Mesendoderm (in vitro differentiated cells): ENCODE results near the gene FLT4.

Source experiments
- DNase-seq: peaks from one replicate; pipeline ENCODE4 v3.0.0; 2013
- H2AK5ac ChIP-seq: 2 replicates; pipeline ENCODE4 v1.6.1; 2013; ENCODE audit warnings: low read length, inconsistent platforms
- H2BK120ac ChIP-seq: 2 replicates; pipeline ENCODE4 v1.6.1; 2013; ENCODE audit warnings: low read depth, mild to moderate bottlenecking, low read length, moderate library complexity, mixed read lengths
- H2BK15ac ChIP-seq: replicated peaks from 2 replicates; pipeline ENCODE4 v1.6.1; 2013; ENCODE audit warnings: low read depth, mild to moderate bottlenecking, moderate library complexity
- H2BK5ac ChIP-seq: 2 replicates; pipeline ENCODE4 v1.6.1; 2013; ENCODE audit warnings: low read length, inconsistent platforms
- H3K18ac ChIP-seq: 2 replicates; pipeline ENCODE4 v1.6.1; 2013; ENCODE audit warnings: mild to moderate bottlenecking, low read length, mixed read lengths
- H3K23ac ChIP-seq: one replicate; pipeline ENCODE4 v1.6.1; 2013; ENCODE audit warnings: low read length
- H3K27ac ChIP-seq: 2 replicates; pipeline ENCODE4 v1.5.1; 2013; ENCODE audit warnings: low read depth, mild to moderate bottlenecking, inconsistent platforms, low read length, moderate library complexity
- H3K27me3 ChIP-seq: 2 replicates; pipeline ENCODE4 v1.6.1; 2013; ENCODE audit warnings: low read length, control low read depth, mild to moderate bottlenecking, inconsistent platforms; ENCODE audit not compliant: insufficient read depth, poor library complexity
- H3K36me3 ChIP-seq: 2 replicates; pipeline ENCODE4 v1.6.1; 2013; ENCODE audit warnings: low read length, inconsistent platforms; ENCODE audit not compliant: control insufficient read depth, insufficient read depth
- H3K4ac ChIP-seq: one replicate; pipeline ENCODE4 v1.6.1; 2013; ENCODE audit warnings: low read depth, mild to moderate bottlenecking, low read length, moderate library complexity
- H3K4me1 ChIP-seq: 2 replicates; pipeline ENCODE4 v1.6.1; 2013; ENCODE audit warnings: low read depth, low read length, inconsistent platforms; ENCODE audit not compliant: control insufficient read depth
- H3K4me2 ChIP-seq: 2 replicates; pipeline ENCODE4 v1.6.1; 2013; ENCODE audit warnings: low read length
- H3K4me3 ChIP-seq: 2 replicates; pipeline ENCODE4 v1.5.1; 2013; ENCODE audit warnings: mild to moderate bottlenecking, low read length
- H3K56ac ChIP-seq: one replicate; pipeline ENCODE4 v1.6.1; 2013; ENCODE audit warnings: low read length
- H3K79me1 ChIP-seq: 2 replicates; pipeline ENCODE4 v1.6.1; 2013; ENCODE audit warnings: low read length, inconsistent platforms
- H3K79me2 ChIP-seq: 2 replicates; pipeline ENCODE4 v1.6.1; 2013; ENCODE audit warnings: mild to moderate bottlenecking, low read length; ENCODE audit not compliant: control insufficient read depth, insufficient read depth
- H3K9ac ChIP-seq: 2 replicates; pipeline ENCODE4 v1.6.1; 2013; ENCODE audit warnings: low read length, inconsistent platforms
- H4K5ac ChIP-seq: one replicate; pipeline ENCODE4 v1.6.1; 2013; ENCODE audit warnings: low read length
- H4K8ac ChIP-seq: one replicate; pipeline ENCODE4 v1.6.1; 2013; ENCODE audit warnings: low read depth, mild to moderate bottlenecking, control low read depth, low read length, moderate library complexity
- WGBS: extraction: QIAGEN DNeasy Blood & Tissue Kit; methylation state at CpG from one replicate; pipeline ENCODE4 v1.1.7; 2013; ENCODE audit warnings: low lambda C conversion rate, missing lambda C conversion rate; ENCODE audit not compliant: insufficient coverage; ENCODE audit errors: extremely low coverage; 5-methylcytosine and 5-hydroxymethylcytosine counted together

The FLT4 gene

DNA sequence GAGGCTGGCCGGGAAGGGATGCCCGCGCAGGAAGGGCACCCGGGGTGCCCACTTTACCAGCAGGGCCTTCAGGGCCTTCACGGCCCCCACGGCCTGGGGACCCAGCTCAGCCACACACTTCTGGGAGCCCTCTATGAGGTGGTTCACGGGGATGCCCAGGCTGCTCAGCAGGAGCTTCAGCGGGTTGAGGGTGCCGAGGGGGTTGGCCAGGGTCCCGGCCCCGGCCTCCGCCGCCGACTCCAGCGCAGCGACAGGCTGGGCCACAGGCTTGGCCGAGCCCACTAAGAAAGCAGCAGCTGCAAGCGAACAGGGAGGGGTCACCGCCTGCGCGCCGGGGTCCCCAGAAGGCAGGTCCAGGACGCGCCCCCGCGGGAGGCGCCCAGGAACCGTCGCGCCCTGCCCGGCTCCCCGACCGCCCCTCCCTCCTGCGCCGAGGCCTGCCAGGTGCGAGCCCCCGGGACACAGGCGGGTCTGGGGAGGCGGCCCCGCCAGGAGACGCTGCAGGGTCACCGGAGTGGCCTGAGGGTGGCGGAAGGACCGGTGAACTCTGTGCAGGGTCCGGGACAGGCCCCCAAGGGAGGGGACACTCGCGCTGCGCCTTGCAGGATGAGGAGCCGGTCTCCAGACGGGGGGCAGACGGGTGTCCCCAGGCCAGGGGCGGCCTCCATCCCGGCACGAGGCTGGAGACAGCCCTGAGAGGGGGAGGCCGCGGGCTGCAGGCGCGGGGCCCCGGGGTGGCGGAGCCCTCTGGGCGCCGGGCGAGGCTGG lies 58.7 kb downstream of the FLT4 start:
- no peak overlapping the region for H3K27ac ChIP-seq
- H3K56ac ChIP-seq: peak overlapping the region; percentile 60
- H3K23ac ChIP-seq: no peak overlapping the region
- no peaks in the 10 kb centered on the region for H3K4me1 ChIP-seq
- no CpG with 5 or more reads among the region's 63 CpGs for WGBS
- DNase-seq: no peak
- H3K4ac ChIP-seq: no peak overlapping the region
- H3K4me3 ChIP-seq: no peak overlapping the region
- no peak overlapping the region for H4K5ac ChIP-seq
- no peaks in the 10 kb centered on the region for H3K36me3 ChIP-seq
- H4K8ac ChIP-seq: no peak overlapping the region
- no peak overlapping the region for H2BK120ac ChIP-seq
- H3K18ac ChIP-seq: no peak overlapping the region
- no peaks in the 10 kb centered on the region for H3K79me2 ChIP-seq
- no peak overlapping the region for H2BK5ac ChIP-seq
- H2AK5ac ChIP-seq: no peak overlapping the region
- H3K4me2 ChIP-seq: peak overlapping the region; percentile 42
- H3K9ac ChIP-seq: peak overlapping the region; percentile 27
- H3K27me3 ChIP-seq: peaks cover 22% of the 10 kb centered on the region
- no peak overlapping the region for H2BK15ac ChIP-seq
- H3K79me1 ChIP-seq: no peaks in the 10 kb centered on the region

GRCh38 chr5:180589771-180590542 lies 59.4 kb downstream of the FLT4 start:
- H4K5ac ChIP-seq: no peak overlapping the region
- H3K79me1 ChIP-seq: no peaks in the 10 kb centered on the region
- H2BK120ac ChIP-seq: no peak overlapping the region
- H2AK5ac ChIP-seq: no peak overlapping the region
- H2BK5ac ChIP-seq: no peak overlapping the region
- no peak overlapping the region for H3K56ac ChIP-seq
- DNase-seq: no peak
- H3K27ac ChIP-seq: no peak overlapping the region
- H3K4me3 ChIP-seq: no peak overlapping the region
- H3K79me2 ChIP-seq: no peaks in the 10 kb centered on the region
- no CpG with 5 or more reads among the region's 44 CpGs for WGBS
- no peak overlapping the region for H3K4me2 ChIP-seq
- no peak overlapping the region for H3K18ac ChIP-seq
- no peak overlapping the region for H3K23ac ChIP-seq
- no peaks in the 10 kb centered on the region for H3K36me3 ChIP-seq
- no peaks in the 10 kb centered on the region for H3K4me1 ChIP-seq
- H3K27me3 ChIP-seq: peaks cover 22% of the 10 kb centered on the region
- H2BK15ac ChIP-seq: no peak overlapping the region
- no peak overlapping the region for H4K8ac ChIP-seq
- no peak overlapping the region for H3K9ac ChIP-seq
- no peak overlapping the region for H3K4ac ChIP-seq

GRCh38 chr5:180586870-180587269 lies 62.5 kb downstream of the FLT4 start:
- WGBS: no CpG with 5 or more reads among the region's 10 CpGs
- Histone ChIP-seq H4K5ac (no peak overlapping the region), H3K79me1 (no peaks in the 10 kb centered on the region), H3K27me3 (peaks cover 22% of the 10 kb centered on the region), H2BK5ac (no peak overlapping the region), H2AK5ac (no peak overlapping the region), H2BK120ac (no peak overlapping the region), H3K18ac (no peak overlapping the region), H3K79me2 (no peaks in the 10 kb centered on the region), H3K36me3 (no peaks in the 10 kb centered on the region), H3K4ac (no peak overlapping the region), H3K27ac (no peak overlapping the region), H3K4me2 (no peak overlapping the region), H3K9ac (no peak overlapping the region), H4K8ac (no peak overlapping the region), H3K4me3 (no peak overlapping the region), H3K4me1 (no peaks in the 10 kb centered on the region), H3K56ac (no peak overlapping the region), H3K23ac (no peak overlapping the region), H2BK15ac (no peak overlapping the region)
- no peak for DNase-seq

DNA sequence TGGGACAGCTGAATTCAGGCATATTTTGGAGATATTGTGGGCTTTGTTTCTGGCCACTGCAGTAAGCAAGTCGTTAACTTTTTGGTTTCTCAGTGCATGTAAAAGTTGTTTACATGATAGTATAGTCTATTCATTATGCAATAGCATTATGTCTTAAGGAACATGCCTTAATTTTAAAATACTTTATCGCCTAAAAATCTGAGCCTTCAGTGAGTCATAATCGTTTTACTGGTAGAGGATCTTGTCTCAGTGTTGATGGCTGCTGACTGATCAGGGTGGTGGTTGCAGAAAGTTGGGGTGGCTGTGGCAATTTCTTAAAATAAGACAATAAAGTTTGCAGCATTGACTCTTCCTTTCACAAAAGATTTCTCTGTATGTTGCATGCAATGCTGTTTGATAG lies 63.2 kb downstream of the FLT4 start:
- Histone ChIP-seq H3K27ac (no peak overlapping the region), H4K8ac (no peak overlapping the region), H3K36me3 (no peaks in the 10 kb centered on the region), H3K4ac (no peak overlapping the region), H2BK5ac (no peak overlapping the region), H3K18ac (no peak overlapping the region), H4K5ac (no peak overlapping the region), H2BK15ac (no peak overlapping the region), H3K79me1 (no peaks in the 10 kb centered on the region), H3K4me2 (no peak overlapping the region), H3K9ac (no peak overlapping the region), H3K79me2 (no peaks in the 10 kb centered on the region), H3K4me1 (no peaks in the 10 kb centered on the region), H3K56ac (no peak overlapping the region), H3K23ac (no peak overlapping the region), H2BK120ac (no peak overlapping the region), H3K4me3 (no peak overlapping the region), H2AK5ac (no peak overlapping the region), H3K27me3 (peaks cover 22% of the 10 kb centered on the region)
- no CpG with 5 or more reads among the region's 3 CpGs for WGBS
- DNase-seq: no peak

- Histone ChIP-seq H3K36me3 (no peaks in the 10 kb centered on the region), H4K5ac (no peak overlapping the region), H3K27ac (no peak overlapping the region), H2BK120ac (no peak overlapping the region), H3K4me3 (no peak overlapping the region), H3K23ac (no peak overlapping the region), H3K4me2 (no peak overlapping the region), H3K18ac (no peak overlapping the region), H2BK5ac (no peak overlapping the region), H3K9ac (no peak overlapping the region), H3K56ac (no peak overlapping the region), H3K4ac (no peak overlapping the region), H3K4me1 (no peaks in the 10 kb centered on the region), H3K79me1 (no peaks in the 10 kb centered on the region), H4K8ac (no peak overlapping the region), H2AK5ac (no peak overlapping the region), H3K27me3 (peaks cover 4% of the 10 kb centered on the region), H3K79me2 (no peaks in the 10 kb centered on the region), H2BK15ac (no peak overlapping the region)
- WGBS: no CpG with 5 or more reads among the region's 2 CpGs
- DNase-seq: no peak
These were observed 65.7 kb downstream of the FLT4 start for GRCh38 chr5:180583738-180584137.
